Activated naive CD4-positive, alpha-beta T cell treated with anti-CD3 and anti-CD28 coated beads for 36 hours (primary cell): ENCODE data around the gene ARHGEF28. TPM values are rescaled to one million over a fixed set of nuclear protein-coding genes. Genes with fewer than 3 reads are reported as not detected.

Experiments used
- CTCF ChIA-PET: fragments of 350-600 bp; sonication (Branson Sonifier 250); formaldehyde crosslinking; loops from one replicate; lab custom pipeline; 2021; ENCODE audit warnings: antibody characterized with exemption; lab: Charles Lee
- DNase-seq: peaks from one replicate; pipeline ENCODE4 v3.0.0-alpha.2; 2020
- H3K27ac Mint-ChIP-seq: one replicate; pipeline ENCODE4 v1.8.0; 2021; ENCODE audit warnings: mild to moderate bottlenecking, mixed read lengths
- H3K27me3 Mint-ChIP-seq: one replicate; pipeline ENCODE4 v1.8.0; 2021; ENCODE audit warnings: low read depth, mixed read lengths
- H3K36me3 Mint-ChIP-seq: one replicate; pipeline ENCODE4 v1.8.0; 2021; ENCODE audit warnings: low read depth, mixed read lengths
- H3K4me1 Mint-ChIP-seq: one replicate; pipeline ENCODE4 v1.8.0; 2021; ENCODE audit warnings: low read depth, mixed read lengths
- H3K4me3 Mint-ChIP-seq: one replicate; pipeline ENCODE4 v1.8.0; 2021; ENCODE audit warnings: mild to moderate bottlenecking, moderate library complexity, mixed read lengths
- H3K9me3 Mint-ChIP-seq: one replicate; pipeline ENCODE4 v1.8.0; 2021; ENCODE audit warnings: mixed read lengths
- intact Hi-C: fragments of 100-400 bp; cut with micrococcal nuclease; formaldehyde crosslinking; loops from one replicate; pipeline ENCODE4 v1.15.1; 2023
- total RNA-seq, 2 experiments: library from RNA; stranded (reverse); gene quantifications; one replicate each; pipeline ENCODE4 v1.2.3, GENCODE V29; 2021

Gene ARHGEF28
- total RNA-seq, 2 experiments from 2014 or later = not detected

- no peak overlapping the region for H3K4me3 Mint-ChIP-seq
- no peaks in the 10 kb centered on the region for H3K9me3 Mint-ChIP-seq
- CTCF ChIA-PET = no interaction called here
- intact Hi-C loops = no loop called here
- H3K36me3 Mint-ChIP-seq = no peaks in the 10 kb centered on the region
- DNase-seq = no peak
- no peak overlapping the region for H3K27ac Mint-ChIP-seq
- H3K27me3 Mint-ChIP-seq = peaks cover 2% of the 10 kb centered on the region
- H3K4me1 Mint-ChIP-seq = no peaks in the 10 kb centered on the region
These were observed 199.2 kb downstream of the ARHGEF28 start for GRCh38 chr5:73825199-73825598.

DNA sequence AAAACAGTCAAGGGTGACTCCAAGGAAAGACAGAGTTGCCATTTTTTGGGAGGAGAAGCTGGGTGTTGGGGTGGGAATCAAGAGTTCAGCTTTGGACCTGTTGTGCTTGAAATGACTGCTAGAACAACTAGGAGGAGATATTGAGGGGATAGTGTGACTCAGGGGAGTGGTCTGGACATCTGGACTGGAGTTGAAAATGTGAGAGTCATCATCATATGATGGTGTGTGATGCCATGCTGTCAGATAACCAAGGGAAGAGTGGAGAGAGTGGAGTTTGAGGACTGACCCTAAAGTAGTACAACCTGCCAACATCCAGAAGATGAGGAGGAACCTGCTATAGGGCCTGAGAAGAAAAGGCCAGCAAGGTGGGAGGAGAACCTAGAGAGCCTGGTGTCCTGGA lies 199.7 kb downstream of the ARHGEF28 start:
- Mint-ChIP-seq H3K27ac (no peak overlapping the region), H3K4me3 (no peak overlapping the region), H3K27me3 (peaks cover 2% of the 10 kb centered on the region), H3K36me3 (no peaks in the 10 kb centered on the region), H3K9me3 (no peaks in the 10 kb centered on the region), H3K4me1 (no peaks in the 10 kb centered on the region)
- CTCF ChIA-PET = no interaction called here
- intact Hi-C loops = no loop called here
- no peak for DNase-seq

DNA sequence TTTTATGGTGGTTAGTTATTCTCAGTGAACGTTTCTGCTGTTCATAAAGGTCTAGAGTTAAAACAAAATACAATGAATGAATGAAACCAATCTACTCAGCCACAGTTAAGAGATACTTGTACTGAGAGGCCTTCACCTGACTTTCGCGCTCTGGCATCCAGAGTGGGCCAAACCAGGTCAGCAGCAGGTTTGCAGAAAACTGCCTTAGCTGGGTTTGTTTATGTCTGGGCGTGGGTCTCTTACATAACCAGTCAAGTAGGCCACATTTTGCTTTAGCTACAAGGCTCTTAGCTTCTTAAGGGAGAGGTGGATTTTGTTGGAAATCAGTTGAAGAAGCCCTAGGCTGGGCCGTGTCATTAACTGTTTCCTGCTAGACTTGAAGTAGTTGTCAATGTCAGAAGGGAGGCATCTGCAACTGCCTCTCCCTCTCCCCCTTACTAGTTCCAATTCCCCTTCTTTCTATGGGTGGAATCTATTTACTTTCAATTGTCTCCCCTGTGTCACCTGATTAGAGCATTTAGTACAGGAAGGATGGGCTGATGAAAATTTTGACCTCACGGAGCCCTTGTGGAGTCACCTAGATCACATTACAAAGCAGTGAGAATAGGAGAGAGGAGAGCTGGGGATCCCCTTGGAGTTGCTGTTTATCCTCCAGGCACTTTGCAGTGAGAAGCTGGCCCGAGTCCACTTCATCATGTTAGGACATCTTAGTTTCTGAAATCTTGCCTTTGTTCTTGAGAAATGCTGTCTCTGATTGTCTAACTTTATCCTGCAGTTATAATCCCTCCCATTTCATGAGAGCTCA lies 200.5 kb downstream of the ARHGEF28 start:
- CTCF ChIA-PET = no interaction called here
- H3K27me3 Mint-ChIP-seq = peaks cover 2% of the 10 kb centered on the region
- intact Hi-C loops = no loop called here
- H3K27ac Mint-ChIP-seq = no peak overlapping the region
- H3K4me3 Mint-ChIP-seq = no peak overlapping the region
- no peaks in the 10 kb centered on the region for H3K4me1 Mint-ChIP-seq
- DNase-seq = no peak
- no peaks in the 10 kb centered on the region for H3K9me3 Mint-ChIP-seq
- no peaks in the 10 kb centered on the region for H3K36me3 Mint-ChIP-seq

- H3K4me1 Mint-ChIP-seq = no peaks in the 10 kb centered on the region
- CTCF ChIA-PET = interaction anchor here (0.6 kb wide), 1 partner anchor 198 kb away, joined by 3 read pairs; no protein-coding TSS in a partner anchor
- no peak overlapping the region for H3K4me3 Mint-ChIP-seq
- H3K9me3 Mint-ChIP-seq = no peaks in the 10 kb centered on the region
- H3K27ac Mint-ChIP-seq = no peak overlapping the region
- no peaks in the 10 kb centered on the region for H3K36me3 Mint-ChIP-seq
- intact Hi-C loops = no loop called here
- peaks cover 2% of the 10 kb centered on the region for H3K27me3 Mint-ChIP-seq
- no peak for DNase-seq
These were observed 201.1 kb downstream of the ARHGEF28 start for GRCh38 chr5:73827106-73827450.

- Mint-ChIP-seq H3K36me3 (no peaks in the 10 kb centered on the region), H3K9me3 (no peaks in the 10 kb centered on the region), H3K4me1 (no peaks in the 10 kb centered on the region), H3K4me3 (no peak overlapping the region), H3K27me3 (peaks cover 5% of the 10 kb centered on the region), H3K27ac (no peak overlapping the region)
- no peak for DNase-seq
- intact Hi-C loops = no loop called here
- CTCF ChIA-PET = no interaction called here
These were observed 202.5 kb downstream of the ARHGEF28 start for GRCh38 chr5:73828465-73828864.

GRCh38 chr5:73830646-73831045 lies 204.7 kb downstream of the ARHGEF28 start:
- Mint-ChIP-seq H3K9me3 (no peaks in the 10 kb centered on the region), H3K4me1 (no peaks in the 10 kb centered on the region)

DNA sequence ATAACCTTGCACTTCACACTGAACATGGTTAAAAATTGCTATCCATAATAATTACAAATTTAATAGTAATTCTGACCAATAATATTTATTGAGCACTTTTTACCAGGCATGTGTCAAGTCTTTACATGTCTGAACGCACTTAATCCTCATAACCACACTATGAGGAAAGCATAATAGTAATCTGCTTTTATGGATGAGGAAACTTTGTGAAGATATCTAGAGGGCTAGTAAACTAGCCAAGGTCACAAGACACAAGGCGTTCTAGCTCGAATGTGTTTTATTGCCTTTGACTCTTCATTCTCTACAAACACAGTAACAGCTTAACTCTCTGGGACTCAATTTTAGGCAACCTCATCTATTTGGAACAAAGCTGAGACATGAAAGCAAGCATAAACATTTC lies 205.1 kb downstream of the ARHGEF28 start:
- CTCF ChIA-PET = no interaction called here
- no peak for DNase-seq
- Mint-ChIP-seq H3K36me3 (no peaks in the 10 kb centered on the region), H3K9me3 (no peaks in the 10 kb centered on the region), H3K27ac (no peak overlapping the region), H3K4me1 (no peaks in the 10 kb centered on the region), H3K4me3 (no peak overlapping the region), H3K27me3 (peaks cover 12% of the 10 kb centered on the region)
- intact Hi-C loops = no loop called here

More at GRCh38 chr5:73830646-73831045, 204.7 kb downstream of the ARHGEF28 start:
- H3K36me3 Mint-ChIP-seq = no peaks in the 10 kb centered on the region
- H3K27ac Mint-ChIP-seq = no peak overlapping the region
- intact Hi-C loops = no loop called here
- no peak for DNase-seq
- CTCF ChIA-PET = no interaction called here
- H3K4me3 Mint-ChIP-seq = no peak overlapping the region
- peaks cover 10% of the 10 kb centered on the region for H3K27me3 Mint-ChIP-seq

- Mint-ChIP-seq H3K27me3 (peaks cover 30% of the 10 kb centered on the region), H3K36me3 (no peaks in the 10 kb centered on the region), H3K9me3 (peaks cover 3% of the 10 kb centered on the region), H3K4me3 (no peak overlapping the region), H3K27ac (no peak overlapping the region), H3K4me1 (no peaks in the 10 kb centered on the region)
- no peak for DNase-seq
- intact Hi-C loops = no loop called here
- CTCF ChIA-PET = interaction anchor here (0.7 kb wide), 1 partner anchor 244 kb away, joined by 4 read pairs; no protein-coding TSS in a partner anchor
These were observed 208.7 kb downstream of the ARHGEF28 start for GRCh38 chr5:73834693-73835092.

GRCh38 chr5:73835726-73836125 lies 209.7 kb downstream of the ARHGEF28 start:
- no peaks in the 10 kb centered on the region for H3K36me3 Mint-ChIP-seq
- no peak overlapping the region for H3K4me3 Mint-ChIP-seq
- DNase-seq = no peak
- H3K9me3 Mint-ChIP-seq = peaks cover 3% of the 10 kb centered on the region
- no peak overlapping the region for H3K27ac Mint-ChIP-seq
- CTCF ChIA-PET = no interaction called here
- intact Hi-C loops = no loop called here
- H3K4me1 Mint-ChIP-seq = no peaks in the 10 kb centered on the region
- H3K27me3 Mint-ChIP-seq = peaks cover 30% of the 10 kb centered on the region

DNA sequence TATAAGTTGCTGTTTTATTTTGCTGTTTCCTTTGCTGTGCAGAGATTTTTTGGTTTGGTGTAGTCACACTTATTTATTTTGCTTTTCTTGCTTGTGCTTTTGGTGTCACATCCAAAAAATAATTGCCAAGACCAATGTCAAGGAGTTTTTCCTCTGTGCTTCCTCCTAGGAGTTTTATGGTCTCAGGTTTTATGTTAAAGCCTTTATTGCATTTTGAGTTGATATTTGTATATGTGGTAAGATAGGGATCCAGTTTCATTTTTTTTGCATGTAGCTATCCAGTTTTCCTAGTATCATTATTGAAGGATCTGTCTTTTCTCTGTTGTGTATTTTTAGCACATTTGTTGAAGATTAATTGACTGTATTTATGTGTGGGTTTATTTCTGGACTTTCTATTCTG lies 210.6 kb downstream of the ARHGEF28 start:
- Mint-ChIP-seq H3K27me3 (peaks cover 30% of the 10 kb centered on the region), H3K27ac (no peak overlapping the region), H3K4me1 (no peaks in the 10 kb centered on the region), H3K9me3 (peaks cover 3% of the 10 kb centered on the region), H3K36me3 (no peaks in the 10 kb centered on the region), H3K4me3 (no peak overlapping the region)
- no peak for DNase-seq
- intact Hi-C loops = no loop called here
- CTCF ChIA-PET = no interaction called here

GRCh38 chr5:73838901-73839300 lies 212.9 kb downstream of the ARHGEF28 start:
- intact Hi-C loops = no loop called here
- no peak overlapping the region for H3K27ac Mint-ChIP-seq
- H3K27me3 Mint-ChIP-seq = peaks cover 28% of the 10 kb centered on the region
- H3K9me3 Mint-ChIP-seq = peaks cover 3% of the 10 kb centered on the region
- no peak for DNase-seq
- H3K4me1 Mint-ChIP-seq = no peaks in the 10 kb centered on the region
- no peaks in the 10 kb centered on the region for H3K36me3 Mint-ChIP-seq
- CTCF ChIA-PET = no interaction called here
- H3K4me3 Mint-ChIP-seq = no peak overlapping the region

GRCh38 chr5:73841641-73842040 lies 215.6 kb downstream of the ARHGEF28 start:
- Mint-ChIP-seq H3K4me3 (no peak overlapping the region), H3K27me3 (peaks cover 21% of the 10 kb centered on the region), H3K36me3 (no peaks in the 10 kb centered on the region), H3K4me1 (no peaks in the 10 kb centered on the region), H3K27ac (no peak overlapping the region), H3K9me3 (peaks cover under 1% of the 10 kb centered on the region)
- intact Hi-C loops = no loop called here
- CTCF ChIA-PET = no interaction called here
- DNase-seq = no peak

DNA sequence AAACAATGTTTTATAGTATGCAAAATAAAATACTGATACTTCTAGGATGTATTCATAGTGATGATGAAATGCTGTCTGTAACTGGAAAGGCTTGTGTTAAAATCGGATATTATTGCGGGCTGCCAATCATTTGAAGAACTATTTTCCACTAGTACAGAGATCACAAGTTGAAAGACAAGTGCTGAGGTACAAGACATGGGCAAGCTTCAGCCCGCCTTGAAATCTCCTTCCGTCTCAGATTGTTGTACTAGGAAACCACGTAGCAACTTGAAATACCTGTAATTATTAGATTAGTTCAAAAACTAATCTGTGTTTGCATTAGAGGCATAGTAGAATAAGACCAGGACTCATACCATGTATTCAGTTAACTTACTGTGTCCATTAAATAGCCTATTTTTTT lies 218.2 kb downstream of the ARHGEF28 start:
- H3K9me3 Mint-ChIP-seq = no peaks in the 10 kb centered on the region
- no peak for DNase-seq
- H3K27ac Mint-ChIP-seq = no peak overlapping the region
- H3K36me3 Mint-ChIP-seq = no peaks in the 10 kb centered on the region
- H3K4me1 Mint-ChIP-seq = no peaks in the 10 kb centered on the region
- peaks cover 13% of the 10 kb centered on the region for H3K27me3 Mint-ChIP-seq
- no peak overlapping the region for H3K4me3 Mint-ChIP-seq
- intact Hi-C loops = no loop called here
- CTCF ChIA-PET = no interaction called here
